BLaER1 (cell line): ENCODE data around the gene PDE8A.

ENCODE experiments used
- H3K27ac ChIP-seq: shearing (Covaris generic); formaldehyde crosslinking; 2 replicates; pipeline ENCODE4 v1.8.1; 2022
- H3K27me3 ChIP-seq: shearing (Covaris generic); formaldehyde crosslinking; 2 replicates; pipeline ENCODE4 v1.8.1; 2022
- H3K36me3 ChIP-seq: shearing (Covaris generic); formaldehyde crosslinking; 2 replicates; pipeline ENCODE4 v1.8.1; 2022
- H3K4me1 ChIP-seq: shearing (Covaris generic); formaldehyde crosslinking; 2 replicates; pipeline ENCODE4 v1.8.1; 2022
- H3K4me2 ChIP-seq: shearing (Covaris generic); formaldehyde crosslinking; 2 replicates; pipeline ENCODE4 v1.8.1; 2022
- H3K4me3 ChIP-seq: shearing (Covaris generic); formaldehyde crosslinking; 2 replicates; pipeline ENCODE4 v1.8.1; 2022
- H3K9ac ChIP-seq: shearing (Covaris generic); formaldehyde crosslinking; 2 replicates; pipeline ENCODE4 v1.8.1; 2022
- H3K9me3 ChIP-seq: shearing (Covaris generic); formaldehyde crosslinking; 2 replicates; pipeline ENCODE4 v1.8.1; 2022
- H4K20me1 ChIP-seq: shearing (Covaris generic); formaldehyde crosslinking; 2 replicates; pipeline ENCODE4 v1.8.1; 2022
- Cebpa-rat ChIP-seq: shearing (Covaris generic); IDR thresholded peaks from 2 replicates; pipeline ENCODE4 v1.8.1; 2022

The PDE8A gene

GRCh38 chr15:85114886-85115285 lies 133.2 kb downstream of the PDE8A start:
- no peak overlapping the region for H3K9ac ChIP-seq
- H3K27me3 ChIP-seq, result no peaks in the 10 kb centered on the region
- H4K20me1 ChIP-seq, result no peaks in the 10 kb centered on the region
- H3K4me3 ChIP-seq, result no peak overlapping the region
- H3K4me2 ChIP-seq, result no peak overlapping the region
- TF ChIP-seq Cebpa-rat, result no peak
- no peaks in the 10 kb centered on the region for H3K4me1 ChIP-seq
- H3K27ac ChIP-seq, result no peak overlapping the region
- peaks cover 45% of the 10 kb centered on the region; the same call in 1 of the 2 replicates for H3K36me3 ChIP-seq
- no peaks in the 10 kb centered on the region for H3K9me3 ChIP-seq

- H4K20me1 ChIP-seq, result no peaks in the 10 kb centered on the region
- no peak for TF ChIP-seq Cebpa-rat
- H3K36me3 ChIP-seq, result peaks cover 49% of the 10 kb centered on the region; the same call in 1 of the 2 replicates
- no peak overlapping the region for H3K4me3 ChIP-seq
- H3K4me1 ChIP-seq, result no peaks in the 10 kb centered on the region
- no peaks in the 10 kb centered on the region for H3K9me3 ChIP-seq
- H3K9ac ChIP-seq, result no peak overlapping the region
- H3K27ac ChIP-seq, result no peak overlapping the region
- no peak overlapping the region for H3K4me2 ChIP-seq
- H3K27me3 ChIP-seq, result no peaks in the 10 kb centered on the region
Measured at GRCh38 chr15:85116066-85116465, 134.4 kb downstream of the PDE8A start.

GRCh38 chr15:85116494-85116893 lies 134.8 kb downstream of the PDE8A start:
- H3K27ac ChIP-seq, result no peak overlapping the region
- peaks cover 51% of the 10 kb centered on the region; the same call in 1 of the 2 replicates for H3K36me3 ChIP-seq
- no peak overlapping the region for H3K9ac ChIP-seq
- no peaks in the 10 kb centered on the region for H3K9me3 ChIP-seq
- no peak overlapping the region for H3K4me3 ChIP-seq
- no peaks in the 10 kb centered on the region for H4K20me1 ChIP-seq
- no peak for TF ChIP-seq Cebpa-rat
- no peak overlapping the region for H3K4me2 ChIP-seq
- H3K27me3 ChIP-seq, result no peaks in the 10 kb centered on the region
- H3K4me1 ChIP-seq, result no peaks in the 10 kb centered on the region

GRCh38 chr15:85116925-85117646 lies 135.4 kb downstream of the PDE8A start:
- Histone ChIP-seq H3K9me3 (no peaks in the 10 kb centered on the region), H3K4me1 (no peaks in the 10 kb centered on the region), H3K4me2 (no peak overlapping the region), H3K9ac (no peak overlapping the region), H3K27ac (no peak overlapping the region), H3K4me3 (no peak overlapping the region), H4K20me1 (no peaks in the 10 kb centered on the region), H3K36me3 (peaks cover 51% of the 10 kb centered on the region; the same call in 1 of the 2 replicates), H3K27me3 (no peaks in the 10 kb centered on the region)
- no peak for TF ChIP-seq Cebpa-rat

GRCh38 chr15:85118173-85118572 lies 136.5 kb downstream of the PDE8A start:
- H3K4me1 ChIP-seq, result no peaks in the 10 kb centered on the region
- H3K4me2 ChIP-seq, result no peak overlapping the region
- no peak overlapping the region for H3K27ac ChIP-seq
- no peaks in the 10 kb centered on the region for H4K20me1 ChIP-seq
- H3K9me3 ChIP-seq, result no peaks in the 10 kb centered on the region
- no peak overlapping the region for H3K9ac ChIP-seq
- no peaks in the 10 kb centered on the region for H3K27me3 ChIP-seq
- no peak for TF ChIP-seq Cebpa-rat
- H3K36me3 ChIP-seq, result peaks cover 55% of the 10 kb centered on the region; the same call in 1 of the 2 replicates
- no peak overlapping the region for H3K4me3 ChIP-seq

GRCh38 chr15:85118581-85118980 lies 136.9 kb downstream of the PDE8A start:
- no peak for TF ChIP-seq Cebpa-rat
- no peaks in the 10 kb centered on the region for H3K27me3 ChIP-seq
- H3K27ac ChIP-seq, result no peak overlapping the region
- no peaks in the 10 kb centered on the region for H3K4me1 ChIP-seq
- H3K9me3 ChIP-seq, result no peaks in the 10 kb centered on the region
- peaks cover 55% of the 10 kb centered on the region; the same call in 1 of the 2 replicates for H3K36me3 ChIP-seq
- no peak overlapping the region for H3K4me3 ChIP-seq
- no peak overlapping the region for H3K4me2 ChIP-seq
- no peak overlapping the region for H3K9ac ChIP-seq
- H4K20me1 ChIP-seq, result no peaks in the 10 kb centered on the region

- Histone ChIP-seq H4K20me1 (no peaks in the 10 kb centered on the region), H3K4me1 (no peaks in the 10 kb centered on the region), H3K27me3 (no peaks in the 10 kb centered on the region), H3K4me2 (no peak overlapping the region), H3K27ac (no peak overlapping the region), H3K36me3 (peaks cover 47% of the 10 kb centered on the region; the same call in 1 of the 2 replicates), H3K9me3 (no peaks in the 10 kb centered on the region), H3K9ac (no peak overlapping the region), H3K4me3 (no peak overlapping the region)
- no peak for TF ChIP-seq Cebpa-rat
Measured at GRCh38 chr15:85120351-85121113, 138.9 kb downstream of the PDE8A start.

- Histone ChIP-seq H3K9ac (no peak overlapping the region), H3K9me3 (peaks cover 14% of the 10 kb centered on the region), H3K27me3 (no peaks in the 10 kb centered on the region), H3K4me1 (no peaks in the 10 kb centered on the region), H4K20me1 (no peaks in the 10 kb centered on the region), H3K4me2 (no peak overlapping the region), H3K27ac (no peak overlapping the region), H3K4me3 (no peak overlapping the region), H3K36me3 (peaks cover 41% of the 10 kb centered on the region)
- no peak for TF ChIP-seq Cebpa-rat
Measured at GRCh38 chr15:85124173-85124572, 142.5 kb downstream of the PDE8A start.

- Histone ChIP-seq H3K4me1 (peaks cover 6% of the 10 kb centered on the region), H3K9me3 (peaks cover 24% of the 10 kb centered on the region), H3K27me3 (no peaks in the 10 kb centered on the region), H3K4me2 (no peak overlapping the region), H4K20me1 (no peaks in the 10 kb centered on the region), H3K36me3 (peaks cover 45% of the 10 kb centered on the region), H3K9ac (no peak overlapping the region), H3K27ac (no peak overlapping the region), H3K4me3 (no peak overlapping the region)
- no peak for TF ChIP-seq Cebpa-rat
Measured at GRCh38 chr15:85125056-85125661, 143.5 kb downstream of the PDE8A start.

GRCh38 chr15:85128621-85129020 lies 147.0 kb downstream of the PDE8A start:
- Histone ChIP-seq H3K4me3 (no peak overlapping the region), H3K9me3 (peaks cover 40% of the 10 kb centered on the region), H3K4me2 (no peak overlapping the region), H3K27ac (no peak overlapping the region), H3K36me3 (peaks cover 46% of the 10 kb centered on the region), H3K9ac (no peak overlapping the region), H4K20me1 (no peaks in the 10 kb centered on the region), H3K27me3 (no peaks in the 10 kb centered on the region), H3K4me1 (peaks cover 8% of the 10 kb centered on the region)
- no peak for TF ChIP-seq Cebpa-rat
